ENCODE results near the gene GNPTAB. TPM values are rescaled to one million over a fixed set of nuclear protein-coding genes. Genes with fewer than 3 reads are reported as not detected.

GNPTAB gene
- total and polyA plus RNA-seq, 2 of the 4 experiments (the other 2 are of a cell fraction) = 16.0 to 24.2 TPM

GRCh38 chr12:101779200-101779599, 51.6 kb downstream of the GNPTAB start:
- no peak overlapping the region for H4K8ac ChIP-seq (ENCODE audit: low read depth in 2 of 2, low read length in 2 of 2)
- peaks cover 2% of the 10 kb centered on the region; the same call in 1 of the 2 replicates for H3K36me3 ChIP-seq (ENCODE audit: control insufficient read depth, insufficient read depth, low read length)
- no peak overlapping the region for H2BK15ac ChIP-seq (ENCODE audit: low read depth, low read length)
- POLR2A ChIA-PET (ENCODE audit: unreplicated experiment) = no interaction called here
- no peak overlapping the region for H2BK5ac ChIP-seq (ENCODE audit: low read depth, low read length, poor library complexity, severe bottlenecking)
- H3K4me1 ChIP-seq (ENCODE audit: control insufficient read depth, insufficient read depth, low read length) = peaks cover 9% of the 10 kb centered on the region
- H3K4ac ChIP-seq (ENCODE audit: low read depth, low read length) = no peak overlapping the region
- TF ChIP-seq MAZ (IDR thresholded peaks at IDR 0.05; ENCODE audit: borderline replicate concordance, low read depth, low read length) (no peak), CTCF (conservative IDR thresholded peaks at IDR 0.05; ENCODE audit: low read depth, low read length) (no peak), RFX5 (IDR thresholded peaks at IDR 0.05; ENCODE audit: low read depth, low read length) (no peak), NFE2L2 (IDR thresholded peaks at IDR 0.05; ENCODE audit: low read depth, low read length) (no peak), FOS (IDR thresholded peaks at IDR 0.05; ENCODE audit: low read depth, low read length) (no peak), SMC3 (IDR thresholded peaks at IDR 0.05; ENCODE audit: low read depth, low read length) (no peak), POLR2A (IDR thresholded peaks at IDR 0.05; ENCODE audit: low read depth, low read length) (no peak), RCOR1 (IDR thresholded peaks at IDR 0.05; ENCODE audit: insufficient replicate concordance, low read length) (no peak), RAD21 (IDR thresholded peaks at IDR 0.05; ENCODE audit: low read length) (no peak), CHD1 (IDR thresholded peaks at IDR 0.05; ENCODE audit: low read depth, low read length) (no peak), CEBPB (IDR thresholded peaks at IDR 0.05; ENCODE audit: low read depth, low read length) (no peak), BHLHE40 (IDR thresholded peaks at IDR 0.05; ENCODE audit: low read depth, low read length) (no peak), MXI1 (IDR thresholded peaks at IDR 0.05; ENCODE audit: borderline replicate concordance, low read depth, low read length) (no peak), MAFK (IDR thresholded peaks at IDR 0.05; ENCODE audit: low read depth, low read length) (no peak)
- TF ChIP-seq, protein P1, sequence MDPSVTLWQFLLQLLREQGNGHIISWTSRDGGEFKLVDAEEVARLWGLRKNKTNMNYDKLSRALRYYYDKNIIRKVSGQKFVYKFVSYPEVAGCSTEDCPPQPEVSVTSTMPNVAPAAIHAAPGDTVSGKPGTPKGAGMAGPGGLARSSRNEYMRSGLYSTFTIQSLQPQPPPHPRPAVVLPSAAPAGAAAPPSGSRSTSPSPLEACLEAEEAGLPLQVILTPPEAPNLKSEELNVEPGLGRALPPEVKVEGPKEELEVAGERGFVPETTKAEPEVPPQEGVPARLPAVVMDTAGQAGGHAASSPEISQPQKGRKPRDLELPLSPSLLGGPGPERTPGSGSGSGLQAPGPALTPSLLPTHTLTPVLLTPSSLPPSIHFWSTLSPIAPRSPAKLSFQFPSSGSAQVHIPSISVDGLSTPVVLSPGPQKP (IDR thresholded peaks at IDR 0.05; ENCODE audit: borderline replicate concordance, low read depth, low read length) = no peak
- TF ChIP-seq, protein P2, sequence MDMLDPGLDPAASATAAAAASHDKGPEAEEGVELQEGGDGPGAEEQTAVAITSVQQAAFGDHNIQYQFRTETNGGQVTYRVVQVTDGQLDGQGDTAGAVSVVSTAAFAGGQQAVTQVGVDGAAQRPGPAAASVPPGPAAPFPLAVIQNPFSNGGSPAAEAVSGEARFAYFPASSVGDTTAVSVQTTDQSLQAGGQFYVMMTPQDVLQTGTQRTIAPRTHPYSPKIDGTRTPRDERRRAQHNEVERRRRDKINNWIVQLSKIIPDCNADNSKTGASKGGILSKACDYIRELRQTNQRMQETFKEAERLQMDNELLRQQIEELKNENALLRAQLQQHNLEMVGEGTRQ (IDR thresholded peaks at IDR 0.05; ENCODE audit: low read depth, low read length) = no peak
- peaks cover 12% of the 10 kb centered on the region for H3K9me1 ChIP-seq (ENCODE audit: insufficient read depth, low read length)
- no peak for DNase-seq
- H3K79me1 ChIP-seq (ENCODE audit: low read depth in 1 of 2, low read length in 2 of 2) = no peaks in the 10 kb centered on the region; a peak in 2 of 4 replicates
- H3K4me3 ChIP-seq (ENCODE audit: insufficient read depth, low read depth, low read length) = no peak overlapping the region
- CTCF ChIA-PET = no interaction called here
- intact Hi-C loops (cut with micrococcal nuclease) (loop anchor here (10.0 kb wide), 2 partner anchors 316 to 986 kb away; no protein-coding TSS in a partner anchor), dilution Hi-C loops (cut with HindIII; ENCODE audit: low sequenced_read_pairs, unreplicated experiment) (no loop called here), in situ Hi-C loops (cut with MboI; ENCODE audit: low sequenced_read_pairs) (loop anchor here (5.0 kb wide), 1 partner anchor 48 kb away; no protein-coding TSS in a partner anchor)
- ATAC-seq (ENCODE audit: low read depth) = no peak
- no peak overlapping the region for H2BK120ac ChIP-seq (ENCODE audit: low read depth, low read length)
- H2AK5ac ChIP-seq (ENCODE audit: low read depth, low read length) = no peak overlapping the region
- H3K9me3 ChIP-seq (ENCODE audit: control insufficient read depth, insufficient read depth, low read length) = no peaks in the 10 kb centered on the region
- H4K91ac ChIP-seq (ENCODE audit: insufficient read depth, low read depth, low read length) = no peak overlapping the region
- H2AK9ac ChIP-seq (replicated peaks; ENCODE audit: low read depth, low read length, poor library complexity) = no peak overlapping the region
- BruUV-seq (replicated peaks) = no TSS peak
- H3K27me3 ChIP-seq (ENCODE audit: control insufficient read depth, insufficient read depth, low read length) = no peaks in the 10 kb centered on the region
- H4K20me1 ChIP-seq (ENCODE audit: insufficient read depth, low read length) = no peaks in the 10 kb centered on the region
- no peak overlapping the region for H2AFZ ChIP-seq (replicated peaks; ENCODE audit: low read length, poor library complexity)
- no peak overlapping the region for H4K5ac ChIP-seq (ENCODE audit: low read depth, low read length)
- no peak overlapping the region for H3K56ac ChIP-seq (ENCODE audit: extremely low read depth, insufficient read depth, low read length)
- H2BK20ac ChIP-seq (ENCODE audit: low read depth, low read length) = no peak overlapping the region
- H3K4me2 ChIP-seq (ENCODE audit: low read depth, low read length) = no peak overlapping the region
- H3K14ac ChIP-seq (replicated peaks; ENCODE audit: low read depth, low read length) = no peak overlapping the region
- H3K23ac ChIP-seq (ENCODE audit: low read depth, low read length) = no peak overlapping the region
- no peak overlapping the region for H3K18ac ChIP-seq (ENCODE audit: low read depth, low read length)
- no peak overlapping the region for H3K27ac ChIP-seq (ENCODE audit: insufficient read depth, low read length)
- no peak overlapping the region for H3K9ac ChIP-seq (ENCODE audit: low read depth, low read length)
- WGBS, 2 experiments (ENCODE audit: extremely low coverage in 2 of 2, insufficient read length in 1 of 2) = no CpG with 5 or more reads among the region's 3 CpGs
